GM12878 (cell line): ENCODE data around the gene PTPRU. TPM values are rescaled to one million over a fixed set of nuclear protein-coding genes. Genes with fewer than 3 reads are reported as not detected.

Experiments used
- ATAC-seq: fragments of 200-7000 bp; cut with Tn5 transposase; 3 replicates; pipeline ENCODE4 v1.9.1; 2020; ENCODE audit warnings: mild to moderate bottlenecking, moderate library complexity
- BruUV-seq: library from RNA; stranded (reverse); fragments of 400-500 nt; replicated peaks from 2 replicates; lab custom pipeline; 2021; lab: Mats Ljungman, UMichigan
- CTCF ChIA-PET: fragments of 300-600 bp; sonication (Branson Sonifier 250); formaldehyde crosslinking; extraction: SDS; loops from one replicate; lab custom pipeline; 2021; ENCODE audit warnings: inconsistent platforms; lab: Yijun Ruan, JAX
- POLR2A ChIA-PET: fragments of 350-600 bp; formaldehyde crosslinking; extraction: SDS; loops from one replicate; lab custom pipeline; 2021; ENCODE audit warnings: inconsistent platforms; lab: Charles Lee
- RAD21 ChIA-PET: fragments of 300-600 bp; sonication (Branson Sonifier 250); formaldehyde crosslinking; loops from one replicate; lab custom pipeline; 2023; ENCODE audit warnings: antibody characterized with exemption; ENCODE audit not compliant: unreplicated experiment; lab: Charles Lee
- SMC1A ChIA-PET: fragments of 300-600 bp; sonication (Branson Sonifier 250); formaldehyde crosslinking; loops from one replicate; lab custom pipeline; 2023; ENCODE audit not compliant: unreplicated experiment, uncharacterized antibody; lab: Charles Lee
- DNase-seq: peaks from one replicate; pipeline ENCODE4 v3.0.0-alpha.2; 2011; ENCODE audit warnings: low read depth, low spot score
- FAIRE-seq: peaks from 3 replicates; lab custom pipeline; 2011; peaks lifted over from hg19 to GRCh38; lab: Jason Lieb, UNC
- H2AFZ ChIP-seq: 2 replicates; pipeline ENCODE4 v1.6.0; 2011; ENCODE audit warnings: low read depth, low read length, control low read depth; ENCODE audit not compliant: control insufficient read depth
- H3K27ac ChIP-seq: 2 replicates; pipeline ENCODE4 v1.5.1; 2011; ENCODE audit warnings: control low read depth; ENCODE audit not compliant: control insufficient read depth, insufficient read depth
- H3K27me3 ChIP-seq, 2 experiments: replicated peaks in 1 of 2; 2 replicates each; pipeline versions ENCODE4 v1.6.0 to v1.6.1; 2011; ENCODE audit warnings: low read length in 1 of 2; ENCODE audit not compliant: control insufficient read depth in 2 of 2, insufficient read depth in 2 of 2
- H3K36me3 ChIP-seq, 2 experiments: 2 replicates each; pipeline ENCODE4 v1.5.1; 2011; ENCODE audit warnings: low read length in 1 of 2; ENCODE audit not compliant: control insufficient read depth in 2 of 2, insufficient read depth in 2 of 2
- H3K4me1 ChIP-seq: 2 replicates; pipeline ENCODE4 v1.6.1; 2011; ENCODE audit warnings: mild to moderate bottlenecking, low read length, moderate library complexity, mixed read lengths; ENCODE audit not compliant: control insufficient read depth, insufficient read depth
- H3K4me2 ChIP-seq: 2 replicates; pipeline ENCODE4 v1.6.0; 2011; ENCODE audit warnings: control low read depth; ENCODE audit not compliant: control insufficient read depth, insufficient read depth
- H3K4me3 ChIP-seq: fragments of 200-600 bp; sonication (generic); 2 replicates; pipeline ENCODE4 v1.5.1; 2016
- H3K79me2 ChIP-seq: 2 replicates; pipeline ENCODE4 v1.6.0; 2011; ENCODE audit warnings: low read length; ENCODE audit not compliant: control insufficient read depth, insufficient read depth
- H3K9ac ChIP-seq: 2 replicates; pipeline ENCODE4 v1.8.0; 2011; ENCODE audit warnings: low read length, control low read depth, mixed read lengths; ENCODE audit not compliant: control insufficient read depth, insufficient read depth
- H3K9me3 ChIP-seq: replicated peaks from 3 replicates; pipeline ENCODE4 v1.5.1; 2011; ENCODE audit warnings: mild to moderate bottlenecking, low read length; ENCODE audit not compliant: control insufficient read depth, insufficient read depth
- H4K20me1 ChIP-seq: 2 replicates; pipeline ENCODE4 v1.6.0; 2011; ENCODE audit not compliant: control insufficient read depth, insufficient read depth
- CEBPB ChIP-seq, 2 experiments: fragments of 150-350 bp in 1 of 2; IDR thresholded peaks; 2 replicates each; pipeline ENCODE4 v1.6.1; 2012 to 2014; ENCODE audit warnings: low read depth in 2 of 2, low read length in 2 of 2, borderline replicate concordance in 1 of 2, inconsistent platforms in 1 of 2
- HDAC6 ChIP-seq: fragments of 200-600 bp; sonication (generic); IDR thresholded peaks from one replicate; pipeline ENCODE4 v1.8.0; 2017; ENCODE audit warnings: antibody characterized with exemption; ENCODE audit not compliant: unreplicated experiment
- RB1 ChIP-seq: fragments of 450-650 bp; formaldehyde crosslinking; IDR thresholded peaks from 2 replicates; pipeline ENCODE4 v1.6.1; 2017; ENCODE audit warnings: mild to moderate bottlenecking, borderline replicate concordance
- SIN3A ChIP-seq: IDR thresholded peaks from 2 replicates; pipeline ENCODE4 v1.6.1; 2012; ENCODE audit warnings: low read depth, low read length, improper control_type of control experiment
- YBX1 ChIP-seq: fragments of 450-650 bp; IDR thresholded peaks from 2 replicates; pipeline ENCODE4 v1.6.1; 2016; ENCODE audit warnings: antibody characterized with exemption
- ZBTB40 ChIP-seq: fragments of 450-650 bp; IDR thresholded peaks from 2 replicates; pipeline ENCODE4 v1.6.1; 2016; ENCODE audit warnings: mild to moderate bottlenecking, moderate library complexity, borderline replicate concordance
- ZZZ3 ChIP-seq: IDR thresholded peaks from 2 replicates; pipeline ENCODE4 v1.6.1; 2011; ENCODE audit warnings: low read depth; ENCODE audit not compliant: control insufficient read depth, insufficient read length
- WGBS: methylation state at CpG from one replicate; pipeline ENCODE4 v1.1.6; 2016; ENCODE audit warnings: low lambda C conversion rate; ENCODE audit not compliant: insufficient replicate concordance, insufficient coverage; ENCODE audit errors: missing lambda C conversion rate; 5-methylcytosine and 5-hydroxymethylcytosine counted together
- in situ Hi-C: fragments of 300-500 bp; cut with MboI; formaldehyde crosslinking; loops from 9 replicates; pipeline ENCODE4 v1.14.3; 2018; ENCODE audit warnings: mixed read lengths
- intact Hi-C: fragments of 100-400 bp; cut with micrococcal nuclease; formaldehyde crosslinking; loops from one replicate; pipeline ENCODE4 v1.14.2; 2022; ENCODE audit not compliant: unreplicated experiment
- polyA plus RNA-seq, 11 experiments: library from polyadenylated mRNA; depleted of rRNA in 4 of 11; unstranded in 6 of 11; stranded (reverse) in 5 of 11; fragments of >200 nt; fragmentation: Nextera tagmentation in 4 of 11; fragmentation: Illumina TruSeq in 1 of 11; extraction: Ambion mirVana in 4 of 11; extraction: Trizol in 1 of 11; gene quantifications; 1 replicate in 1 of 11; 2 replicates in 10 of 11; pipeline versions ENCODE4 v1.2.1 to v1.2.3, GENCODE V29; 2011 to 2016; ENCODE audit warnings: inconsistent platforms in 2 of 11, missing spikeins in 2 of 11, low read depth in 1 of 11
- total RNA-seq, 4 experiments: library from RNA; depleted of rRNA in 3 of 4; stranded (reverse); fragments of >200 nt in 3 of 4; fragmentation: Illumina TruSeq in 1 of 4; extraction: Trizol in 1 of 4; gene quantifications; 2 replicates each; pipeline versions ENCODE4 v1.2.1 to v1.2.3, GENCODE V29; 2013 to 2021
- TF ChIP-seq, protein P1 (sequence below): fragments of 450-650 bp; conservative IDR thresholded peaks from 2 replicates; pipeline ENCODE4 v1.6.1; 2017; ENCODE audit warnings: mild to moderate bottlenecking, moderate library complexity
- TF ChIP-seq, protein P2 (sequence below): IDR thresholded peaks from 2 replicates; pipeline ENCODE4 v1.6.1; 2012; ENCODE audit warnings: improper control_type of control experiment, low read depth, low read length; ENCODE audit not compliant: insufficient replicate concordance

The PTPRU gene
- total and polyA plus RNA-seq, 10 of the 15 experiments (the other 5 are each of a cell fraction or from before 2014, with no cell fraction given), result 0.04 to 2.5 (median 0.73) TPM

- no peak overlapping the region for H3K4me2 ChIP-seq
- H3K4me1 ChIP-seq, result no peaks in the 10 kb centered on the region
- H3K27ac ChIP-seq, result no peak overlapping the region
- H2AFZ ChIP-seq, result no peak overlapping the region
- H3K36me3 ChIP-seq, result no peaks in the 10 kb centered on the region
- WGBS, result 73% methylated on average over 1 of the region's 1 CpG
- H3K9me3 ChIP-seq, result no peaks in the 10 kb centered on the region
- FAIRE-seq (no peak), ATAC-seq (no peak), DNase-seq (no peak)
- ChIA-PET SMC1A (no interaction called here), POLR2A (interaction anchor here (0.5 to 0.6 kb wide), 2 partner anchors 680 to 826 kb away, joined by 3 to 4 read pairs; no protein-coding TSS in a partner anchor), CTCF (interaction anchor here (1.4 to 1.5 kb wide), 2 partner anchors 11 to 16 kb away, joined by 5 to 6 read pairs; no protein-coding TSS in a partner anchor), RAD21 (no interaction called here)
- no peaks in the 10 kb centered on the region for H3K27me3 ChIP-seq
- no peak overlapping the region for H3K9ac ChIP-seq
- peaks cover 3% of the 10 kb centered on the region for H3K79me2 ChIP-seq
- no peak overlapping the region for H3K4me3 ChIP-seq
- BruUV-seq, result no TSS peak
- no peaks in the 10 kb centered on the region for H4K20me1 ChIP-seq
- intact Hi-C loops, result no loop called here
- in situ Hi-C loops, result no loop called here
- TF ChIP-seq SIN3A (no peak), ZZZ3 (no peak), RB1 (no peak), YBX1 (no peak), HDAC6 (no peak), ZBTB40 (no peak), CEBPB (IDR thresholded peaks at IDR 0.05; ENCODE audit: borderline replicate concordance in 1 of 2, low read depth in 2 of 2, low read length in 2 of 2) (no peak)
- TF ChIP-seq, protein P1, sequence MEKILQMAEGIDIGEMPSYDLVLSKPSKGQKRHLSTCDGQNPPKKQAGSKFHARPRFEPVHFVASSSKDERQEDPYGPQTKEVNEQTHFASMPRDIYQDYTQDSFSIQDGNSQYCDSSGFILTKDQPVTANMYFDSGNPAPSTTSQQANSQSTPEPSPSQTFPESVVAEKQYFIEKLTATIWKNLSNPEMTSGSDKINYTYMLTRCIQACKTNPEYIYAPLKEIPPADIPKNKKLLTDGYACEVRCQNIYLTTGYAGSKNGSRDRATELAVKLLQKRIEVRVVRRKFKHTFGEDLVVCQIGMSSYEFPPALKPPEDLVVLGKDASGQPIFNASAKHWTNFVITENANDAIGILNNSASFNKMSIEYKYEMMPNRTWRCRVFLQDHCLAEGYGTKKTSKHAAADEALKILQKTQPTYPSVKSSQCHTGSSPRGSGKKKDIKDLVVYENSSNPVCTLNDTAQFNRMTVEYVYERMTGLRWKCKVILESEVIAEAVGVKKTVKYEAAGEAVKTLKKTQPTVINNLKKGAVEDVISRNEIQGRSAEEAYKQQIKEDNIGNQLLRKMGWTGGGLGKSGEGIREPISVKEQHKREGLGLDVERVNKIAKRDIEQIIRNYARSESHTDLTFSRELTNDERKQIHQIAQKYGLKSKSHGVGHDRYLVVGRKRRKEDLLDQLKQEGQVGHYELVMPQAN, result no peak
- TF ChIP-seq, protein P2, sequence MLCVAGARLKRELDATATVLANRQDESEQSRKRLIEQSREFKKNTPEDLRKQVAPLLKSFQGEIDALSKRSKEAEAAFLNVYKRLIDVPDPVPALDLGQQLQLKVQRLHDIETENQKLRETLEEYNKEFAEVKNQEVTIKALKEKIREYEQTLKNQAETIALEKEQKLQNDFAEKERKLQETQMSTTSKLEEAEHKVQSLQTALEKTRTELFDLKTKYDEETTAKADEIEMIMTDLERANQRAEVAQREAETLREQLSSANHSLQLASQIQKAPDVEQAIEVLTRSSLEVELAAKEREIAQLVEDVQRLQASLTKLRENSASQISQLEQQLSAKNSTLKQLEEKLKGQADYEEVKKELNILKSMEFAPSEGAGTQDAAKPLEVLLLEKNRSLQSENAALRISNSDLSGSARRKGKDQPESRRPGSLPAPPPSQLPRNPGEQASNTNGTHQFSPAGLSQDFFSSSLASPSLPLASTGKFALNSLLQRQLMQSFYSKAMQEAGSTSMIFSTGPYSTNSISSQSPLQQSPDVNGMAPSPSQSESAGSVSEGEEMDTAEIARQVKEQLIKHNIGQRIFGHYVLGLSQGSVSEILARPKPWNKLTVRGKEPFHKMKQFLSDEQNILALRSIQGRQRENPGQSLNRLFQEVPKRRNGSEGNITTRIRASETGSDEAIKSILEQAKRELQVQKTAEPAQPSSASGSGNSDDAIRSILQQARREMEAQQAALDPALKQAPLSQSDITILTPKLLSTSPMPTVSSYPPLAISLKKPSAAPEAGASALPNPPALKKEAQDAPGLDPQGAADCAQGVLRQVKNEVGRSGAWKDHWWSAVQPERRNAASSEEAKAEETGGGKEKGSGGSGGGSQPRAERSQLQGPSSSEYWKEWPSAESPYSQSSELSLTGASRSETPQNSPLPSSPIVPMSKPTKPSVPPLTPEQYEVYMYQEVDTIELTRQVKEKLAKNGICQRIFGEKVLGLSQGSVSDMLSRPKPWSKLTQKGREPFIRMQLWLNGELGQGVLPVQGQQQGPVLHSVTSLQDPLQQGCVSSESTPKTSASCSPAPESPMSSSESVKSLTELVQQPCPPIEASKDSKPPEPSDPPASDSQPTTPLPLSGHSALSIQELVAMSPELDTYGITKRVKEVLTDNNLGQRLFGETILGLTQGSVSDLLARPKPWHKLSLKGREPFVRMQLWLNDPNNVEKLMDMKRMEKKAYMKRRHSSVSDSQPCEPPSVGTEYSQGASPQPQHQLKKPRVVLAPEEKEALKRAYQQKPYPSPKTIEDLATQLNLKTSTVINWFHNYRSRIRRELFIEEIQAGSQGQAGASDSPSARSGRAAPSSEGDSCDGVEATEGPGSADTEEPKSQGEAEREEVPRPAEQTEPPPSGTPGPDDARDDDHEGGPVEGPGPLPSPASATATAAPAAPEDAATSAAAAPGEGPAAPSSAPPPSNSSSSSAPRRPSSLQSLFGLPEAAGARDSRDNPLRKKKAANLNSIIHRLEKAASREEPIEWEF, result no peak
Observed at GRCh38 chr1:29186707-29187106, 49.6 kb upstream of the PTPRU start.
